ENCODE data around the gene LRP1B.

GRCh38 chr2:142041996-142042395 lies 88.8 kb downstream of the LRP1B start:
- TF ChIP-seq, protein P1, sequence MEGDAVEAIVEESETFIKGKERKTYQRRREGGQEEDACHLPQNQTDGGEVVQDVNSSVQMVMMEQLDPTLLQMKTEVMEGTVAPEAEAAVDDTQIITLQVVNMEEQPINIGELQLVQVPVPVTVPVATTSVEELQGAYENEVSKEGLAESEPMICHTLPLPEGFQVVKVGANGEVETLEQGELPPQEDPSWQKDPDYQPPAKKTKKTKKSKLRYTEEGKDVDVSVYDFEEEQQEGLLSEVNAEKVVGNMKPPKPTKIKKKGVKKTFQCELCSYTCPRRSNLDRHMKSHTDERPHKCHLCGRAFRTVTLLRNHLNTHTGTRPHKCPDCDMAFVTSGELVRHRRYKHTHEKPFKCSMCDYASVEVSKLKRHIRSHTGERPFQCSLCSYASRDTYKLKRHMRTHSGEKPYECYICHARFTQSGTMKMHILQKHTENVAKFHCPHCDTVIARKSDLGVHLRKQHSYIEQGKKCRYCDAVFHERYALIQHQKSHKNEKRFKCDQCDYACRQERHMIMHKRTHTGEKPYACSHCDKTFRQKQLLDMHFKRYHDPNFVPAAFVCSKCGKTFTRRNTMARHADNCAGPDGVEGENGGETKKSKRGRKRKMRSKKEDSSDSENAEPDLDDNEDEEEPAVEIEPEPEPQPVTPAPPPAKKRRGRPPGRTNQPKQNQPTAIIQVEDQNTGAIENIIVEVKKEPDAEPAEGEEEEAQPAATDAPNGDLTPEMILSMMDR (IDR thresholded peaks at IDR 0.05; ENCODE audit: low read length), result no peak
- no peak for TF ChIP-seq EZH2 (IDR thresholded peaks at IDR 0.05; ENCODE audit: borderline replicate concordance, low read length)
